Left ventricle myocardium inferior (tissue), 1 donor: ENCODE data around the gene ZNF329. TPM values are rescaled to one million over a fixed set of nuclear protein-coding genes. Genes with fewer than 3 reads are reported as not detected.
A peak's percentile ranks its signal among the peaks of the same experiment; 100 is the strongest.

ENCODE experiments used
- DNase-seq: peaks from one replicate; pipeline ENCODE4 v3.0.0-alpha.2; 2020
- H3K27ac ChIP-seq: fragments of 200-600 bp; replicated peaks from 2 replicates; pipeline ENCODE4 v1.8.0; 2021
- H3K27me3 ChIP-seq: fragments of 200-600 bp; 2 replicates; pipeline ENCODE4 v1.8.0; 2021; ENCODE audit warnings: low read depth
- H3K36me3 ChIP-seq: fragments of 200-600 bp; 2 replicates; pipeline ENCODE4 v1.8.0; 2021
- H3K4me1 ChIP-seq: fragments of 200-600 bp; 2 replicates; pipeline ENCODE4 v1.8.0; 2021
- H3K4me3 ChIP-seq: fragments of 200-600 bp; 2 replicates; pipeline ENCODE4 v1.8.0; 2021; ENCODE audit warnings: mild to moderate bottlenecking, moderate library complexity
- H3K9me3 ChIP-seq: fragments of 200-600 bp; replicated peaks from 2 replicates; pipeline ENCODE4 v1.8.0; 2021
- intact Hi-C: fragments of 100-400 bp; cut with micrococcal nuclease; formaldehyde crosslinking; loops from one replicate; pipeline ENCODE4 v1.11.0; 2022
- long read RNA-seq: library from polyadenylated mRNA; unstranded; transcript quantifications from one replicate; pipeline ENCODE4 v2.0.0, GENCODE V29; 2021
- total RNA-seq: library from RNA; stranded (reverse); fragmentation: NEBNext Ultra II Directional; extraction: Animal tissue kit (Norgen Biotek cat#: 25700); gene quantifications from one replicate; pipeline ENCODE4 v1.2.1, GENCODE V29; 2021
- TF ChIP-seq, protein P1 (sequence below): fragments of 200-600 bp; IDR thresholded peaks from 2 replicates; pipeline ENCODE4 v1.8.0; 2021; ENCODE audit warnings: antibody characterized with exemption, mild to moderate bottlenecking, borderline replicate concordance
- donor health status: DM: no; HTN: yes; CAD: no; lungs with severe emphysema.

Gene ZNF329
- total RNA-seq: 7.8 TPM
- long read RNA-seq: 0 reads

DNA sequence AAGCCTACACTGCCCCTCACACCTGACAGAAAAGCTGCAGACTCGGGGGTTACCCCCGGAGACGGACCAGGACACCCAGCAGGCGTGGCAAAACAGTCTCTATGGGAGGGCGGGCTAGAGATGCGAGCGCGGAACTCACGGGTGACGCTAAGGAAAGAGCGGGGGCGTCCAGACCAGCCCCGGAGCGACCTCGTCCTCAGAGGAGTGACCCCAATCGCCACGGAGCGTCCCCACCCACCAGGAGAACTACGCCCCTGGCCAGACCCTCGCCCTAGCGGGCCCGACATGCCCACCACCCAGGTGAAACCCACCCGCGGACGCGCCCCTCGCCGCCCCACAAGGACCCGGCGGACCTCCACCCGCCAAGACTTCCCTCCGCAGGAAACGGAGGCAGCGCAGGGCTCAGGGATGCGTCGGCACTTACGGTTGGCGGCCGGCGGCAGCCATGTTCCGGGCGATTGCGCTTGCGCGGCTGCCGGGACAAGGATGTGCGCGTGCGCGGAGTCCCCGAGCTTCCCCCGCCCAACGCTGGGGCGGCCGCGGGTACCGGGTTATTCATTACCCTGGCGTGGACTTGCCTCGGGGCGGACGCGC is at the start of gene ZNF329:
Gene ZNF329, minus strand, starts transcription at position 462 of the 594 bp plus-strand sequence. CDS start 21,286 bp downstream, outside the sequence.
- Histone ChIP-seq H3K4me1 (peaks cover 64% of the 10 kb centered on the region), H3K4me3 (peak within 1 kb of the TSS; percentile 99), H3K36me3 (peaks cover 9% of the 10 kb centered on the region), H3K9me3 (peaks cover 20% of the 10 kb centered on the region), H3K27me3 (no peaks in the 10 kb centered on the region), H3K27ac (peak within 1 kb of the TSS; percentile 92)
- intact Hi-C loops: no loop called here
- DNase-seq: peak; percentile 87
- TF ChIP-seq, protein P1, sequence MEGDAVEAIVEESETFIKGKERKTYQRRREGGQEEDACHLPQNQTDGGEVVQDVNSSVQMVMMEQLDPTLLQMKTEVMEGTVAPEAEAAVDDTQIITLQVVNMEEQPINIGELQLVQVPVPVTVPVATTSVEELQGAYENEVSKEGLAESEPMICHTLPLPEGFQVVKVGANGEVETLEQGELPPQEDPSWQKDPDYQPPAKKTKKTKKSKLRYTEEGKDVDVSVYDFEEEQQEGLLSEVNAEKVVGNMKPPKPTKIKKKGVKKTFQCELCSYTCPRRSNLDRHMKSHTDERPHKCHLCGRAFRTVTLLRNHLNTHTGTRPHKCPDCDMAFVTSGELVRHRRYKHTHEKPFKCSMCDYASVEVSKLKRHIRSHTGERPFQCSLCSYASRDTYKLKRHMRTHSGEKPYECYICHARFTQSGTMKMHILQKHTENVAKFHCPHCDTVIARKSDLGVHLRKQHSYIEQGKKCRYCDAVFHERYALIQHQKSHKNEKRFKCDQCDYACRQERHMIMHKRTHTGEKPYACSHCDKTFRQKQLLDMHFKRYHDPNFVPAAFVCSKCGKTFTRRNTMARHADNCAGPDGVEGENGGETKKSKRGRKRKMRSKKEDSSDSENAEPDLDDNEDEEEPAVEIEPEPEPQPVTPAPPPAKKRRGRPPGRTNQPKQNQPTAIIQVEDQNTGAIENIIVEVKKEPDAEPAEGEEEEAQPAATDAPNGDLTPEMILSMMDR: peak; percentile 38

DNA sequence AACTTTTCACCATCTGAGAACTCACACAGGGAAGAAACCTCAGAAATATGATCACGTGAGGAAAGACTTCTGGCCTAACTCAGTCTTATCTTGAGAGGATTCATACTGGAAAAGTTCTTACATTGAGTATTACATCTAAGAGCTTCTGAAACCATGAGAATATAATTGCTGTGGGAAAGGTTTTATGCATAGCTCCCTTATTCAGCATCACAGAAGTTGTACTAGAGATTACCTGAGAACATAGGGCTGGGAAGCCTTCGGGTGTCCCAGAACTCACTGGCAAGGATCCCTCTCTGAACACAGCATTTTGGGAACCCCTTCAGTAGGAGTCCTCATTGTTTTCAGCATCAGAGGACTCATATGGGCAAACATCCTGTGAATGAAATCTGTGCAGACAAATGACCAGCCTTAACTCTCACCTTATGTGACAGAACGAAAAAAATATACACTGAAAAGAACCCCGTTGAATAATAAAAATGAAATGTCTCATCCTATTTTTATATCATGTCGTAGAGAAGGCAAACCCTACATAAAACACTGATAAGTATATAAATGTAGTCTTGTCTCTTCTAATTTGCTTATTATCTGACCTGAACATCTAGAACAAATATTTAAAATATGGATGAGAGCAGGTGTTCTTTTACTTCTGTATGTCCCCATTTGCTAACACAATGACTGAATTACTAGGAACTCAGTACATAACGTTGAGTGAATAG is 46.5 kb upstream of the ZNF329 start:
- Histone ChIP-seq H3K27ac (no peak overlapping the region), H3K27me3 (no peaks in the 10 kb centered on the region), H3K4me3 (no peak overlapping the region), H3K9me3 (peaks cover 100% of the 10 kb centered on the region), H3K36me3 (peaks cover 100% of the 10 kb centered on the region), H3K4me1 (no peaks in the 10 kb centered on the region)
- TF ChIP-seq, protein P1: no peak
- intact Hi-C loops: no loop called here
- no peak for DNase-seq

DNA sequence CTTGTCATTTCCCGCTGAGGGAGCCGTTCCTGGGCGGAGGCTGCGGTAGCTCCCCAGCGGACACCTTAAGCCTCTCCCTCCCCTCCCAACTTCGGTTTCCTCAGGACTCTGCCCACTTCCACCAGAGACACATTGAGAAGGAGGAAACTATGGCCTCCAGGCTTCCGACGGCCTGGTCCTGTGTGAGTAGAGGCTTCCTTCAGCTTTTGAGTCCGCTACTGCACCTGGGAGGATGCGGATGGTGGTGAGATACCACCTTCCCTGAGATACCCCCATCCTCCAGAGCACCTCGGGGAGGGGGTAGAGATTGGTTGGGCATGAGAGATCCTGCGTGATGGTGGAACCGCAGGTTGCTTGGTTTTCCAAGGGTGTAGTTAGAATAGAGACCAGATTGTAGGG is 33.2 kb upstream of the ZNF329 start:
- Histone ChIP-seq H3K36me3 (peaks cover 79% of the 10 kb centered on the region), H3K4me1 (peaks cover 21% of the 10 kb centered on the region), H3K27me3 (no peaks in the 10 kb centered on the region), H3K27ac (peak overlapping the region; percentile 98), H3K4me3 (peak overlapping the region; percentile 82), H3K9me3 (peaks cover 90% of the 10 kb centered on the region)
- TF ChIP-seq, protein P1: no peak
- DNase-seq: no peak
- intact Hi-C loops: no loop called here

DNA sequence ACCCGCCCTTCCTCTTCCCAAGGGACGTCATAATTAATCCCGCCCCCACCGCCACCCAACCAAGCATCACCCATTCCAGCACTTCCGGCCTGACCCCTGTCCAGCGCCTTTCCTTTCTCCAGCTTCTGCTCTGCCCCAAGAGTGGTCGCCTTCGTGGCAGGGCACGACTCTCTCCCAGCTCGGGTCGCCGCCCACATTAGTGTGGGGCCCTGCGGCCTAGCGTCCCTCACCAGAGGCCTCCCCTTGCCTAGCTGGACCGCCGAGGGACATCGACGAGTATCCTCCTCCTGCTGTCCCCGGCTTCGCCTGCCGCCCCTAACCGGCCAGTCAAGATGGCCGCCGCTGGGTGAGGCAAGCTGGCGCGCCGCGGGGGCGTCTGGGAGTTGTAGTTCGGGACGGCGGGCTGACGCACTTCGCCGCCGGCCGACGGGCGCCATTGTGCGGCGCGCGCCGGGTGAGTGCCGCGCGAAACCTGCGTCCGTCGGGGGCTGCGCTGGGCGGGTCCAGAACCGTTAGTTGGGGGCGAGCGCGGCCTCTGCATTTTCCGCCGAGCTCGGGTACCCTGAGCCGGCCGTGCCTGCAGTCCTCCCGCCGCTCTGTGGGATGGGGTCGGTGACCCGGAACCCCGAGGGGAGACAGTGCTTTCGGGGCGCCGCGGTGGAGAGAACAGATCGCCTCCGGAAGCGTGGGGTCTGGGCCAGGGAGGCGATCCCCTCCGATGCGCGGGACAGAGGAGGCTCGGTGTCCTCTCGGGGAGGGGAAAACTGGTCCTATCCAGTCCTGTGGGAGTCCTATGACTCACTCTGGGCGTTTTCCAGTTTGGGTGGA is 32.6 kb upstream of the ZNF329 start, which contains the start of gene ZNF274:
Gene ZNF274, plus strand, starts transcription at position 73 of the 828 bp plus-strand sequence. CDS start 905 bp downstream, outside the sequence.
- Histone ChIP-seq H3K36me3 (peaks cover 79% of the 10 kb centered on the region), H3K4me1 (peaks cover 21% of the 10 kb centered on the region), H3K4me3 (peak within 1 kb of the TSS; percentile 82), H3K27me3 (no peaks in the 10 kb centered on the region), H3K27ac (peak within 1 kb of the TSS; percentile 98), H3K9me3 (peaks cover 90% of the 10 kb centered on the region)
- peak; percentile 95 for DNase-seq
- intact Hi-C loops: no loop called here
- TF ChIP-seq, protein P1: no peak

DNA sequence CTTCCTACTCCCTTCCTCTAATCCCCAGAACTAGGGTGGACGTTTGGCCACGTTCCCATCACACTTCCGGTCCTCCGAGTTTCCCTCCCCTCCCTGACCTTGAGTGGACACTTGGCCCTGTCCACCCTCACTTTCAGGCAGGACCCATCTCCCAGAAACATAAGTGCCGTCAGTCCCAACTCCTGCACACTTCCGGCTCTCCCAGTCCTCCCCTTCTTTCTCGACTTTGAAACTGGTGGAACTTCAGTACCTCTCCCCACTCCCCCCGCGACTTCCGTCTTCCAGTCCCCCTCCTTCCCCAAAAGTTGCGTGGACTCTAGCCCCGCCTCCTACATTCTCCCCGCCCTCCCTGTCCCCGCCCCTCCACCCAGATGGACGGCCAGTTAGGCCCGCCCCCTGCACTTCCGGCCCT is 32.0 kb upstream of the ZNF329 start:
- H3K27me3 ChIP-seq: no peaks in the 10 kb centered on the region
- TF ChIP-seq, protein P1: no peak
- intact Hi-C loops: no loop called here
- H3K4me3 ChIP-seq: peak overlapping the region; percentile 82
- H3K36me3 ChIP-seq: peaks cover 79% of the 10 kb centered on the region
- H3K9me3 ChIP-seq: peaks cover 90% of the 10 kb centered on the region
- no peak for DNase-seq
- H3K4me1 ChIP-seq: peaks cover 21% of the 10 kb centered on the region
- peak overlapping the region; percentile 98 for H3K27ac ChIP-seq
